ENCODE results near the gene NOL7.

DNA sequence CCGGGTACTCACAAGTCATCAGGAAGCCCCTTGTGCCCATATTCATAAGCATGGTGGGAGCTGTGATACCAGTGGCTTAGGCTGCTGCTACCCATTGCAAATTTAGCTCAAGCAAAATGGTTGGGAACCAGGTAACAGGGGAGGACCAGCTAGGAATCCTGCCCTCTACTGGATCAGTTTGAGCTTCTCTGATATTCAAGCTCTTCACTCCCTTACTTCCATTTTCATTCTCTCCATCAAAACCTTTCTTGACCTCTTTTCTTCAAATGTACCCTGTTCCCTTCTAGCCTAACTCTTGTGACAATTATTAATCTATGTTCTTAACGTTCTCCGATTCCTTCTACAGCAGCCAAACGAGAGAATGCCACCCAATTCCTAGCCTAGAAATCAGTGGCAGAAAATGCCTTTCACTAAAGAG lies 9.7 kb downstream of the NOL7 start:
- TF ChIP-seq POLR2A (IDR thresholded peaks at IDR 0.05) (no peak), POLR2AphosphoS5 (IDR thresholded peaks at IDR 0.05) (no peak), EP300 (IDR thresholded peaks at IDR 0.05) (no peak)
- TF ChIP-seq, protein P1, sequence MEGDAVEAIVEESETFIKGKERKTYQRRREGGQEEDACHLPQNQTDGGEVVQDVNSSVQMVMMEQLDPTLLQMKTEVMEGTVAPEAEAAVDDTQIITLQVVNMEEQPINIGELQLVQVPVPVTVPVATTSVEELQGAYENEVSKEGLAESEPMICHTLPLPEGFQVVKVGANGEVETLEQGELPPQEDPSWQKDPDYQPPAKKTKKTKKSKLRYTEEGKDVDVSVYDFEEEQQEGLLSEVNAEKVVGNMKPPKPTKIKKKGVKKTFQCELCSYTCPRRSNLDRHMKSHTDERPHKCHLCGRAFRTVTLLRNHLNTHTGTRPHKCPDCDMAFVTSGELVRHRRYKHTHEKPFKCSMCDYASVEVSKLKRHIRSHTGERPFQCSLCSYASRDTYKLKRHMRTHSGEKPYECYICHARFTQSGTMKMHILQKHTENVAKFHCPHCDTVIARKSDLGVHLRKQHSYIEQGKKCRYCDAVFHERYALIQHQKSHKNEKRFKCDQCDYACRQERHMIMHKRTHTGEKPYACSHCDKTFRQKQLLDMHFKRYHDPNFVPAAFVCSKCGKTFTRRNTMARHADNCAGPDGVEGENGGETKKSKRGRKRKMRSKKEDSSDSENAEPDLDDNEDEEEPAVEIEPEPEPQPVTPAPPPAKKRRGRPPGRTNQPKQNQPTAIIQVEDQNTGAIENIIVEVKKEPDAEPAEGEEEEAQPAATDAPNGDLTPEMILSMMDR (IDR thresholded peaks at IDR 0.05), result peak in 2 of 6 experiments; percentile 24 to 27
